HepG2 (cell line): ENCODE measurements around the gene RPS14. TPM values are rescaled to one million over a fixed set of nuclear protein-coding genes. Genes with fewer than 3 reads are reported as not detected.

Experiments used
- ATAC-seq: fragments of 200-7000 bp; cut with Tn5 transposase; 3 replicates; pipeline ENCODE4 v1.9.1; 2020; ENCODE audit warnings: mild to moderate bottlenecking, moderate library complexity
- BruUV-seq: library from RNA; stranded (reverse); fragments of 400-500 nt; replicated peaks from 2 replicates; lab custom pipeline; 2021; lab: Mats Ljungman, UMichigan
- CTCF ChIA-PET: fragments of 300-600 bp; formaldehyde crosslinking; extraction: SDS; loops from one replicate; lab custom pipeline; 2021; ENCODE audit warnings: low total read pairs, inconsistent platforms, low intra/inter-chr PET ratio; lab: Yijun Ruan, JAX
- POLR2A ChIA-PET: fragments of 350-600 bp; sonication (Branson Sonifier 250); formaldehyde crosslinking; loops from one replicate; lab custom pipeline; 2020; ENCODE audit warnings: antibody characterized with exemption, inconsistent platforms; lab: Yijun Ruan, JAX
- DNase-seq: peaks from one replicate; pipeline ENCODE4 v3.0.0-alpha.2; 2015; ENCODE audit warnings: low spot score
- FAIRE-seq: peaks from 3 replicates; lab custom pipeline; 2011; peaks lifted over from hg19 to GRCh38; lab: Jason Lieb, UNC
- H2AFZ ChIP-seq: one replicate; pipeline ENCODE4 v1.6.1; 2011; ENCODE audit warnings: low read length, inconsistent platforms
- H3K27ac ChIP-seq: fragments of 300-600 bp; 3 replicates; pipeline ENCODE4 v1.8.0; 2011; ENCODE audit warnings: mixed run types, mild to moderate bottlenecking, mixed read lengths, low read length, inconsistent platforms; ENCODE audit not compliant: insufficient read depth; ENCODE audit errors: extremely low read length
- H3K27me3 ChIP-seq, 2 experiments: fragments of 200-600 bp in 1 of 2; 2 replicates in 1 of 2; 3 replicates in 1 of 2; pipeline versions ENCODE4 v1.6.0 to v1.8.0; 2011; ENCODE audit warnings: low read length in 2 of 2, mild to moderate bottlenecking in 2 of 2, moderate library complexity in 2 of 2, inconsistent platforms in 1 of 2; ENCODE audit not compliant: insufficient read depth in 2 of 2, control insufficient read depth in 1 of 2
- H3K36me3 ChIP-seq, 2 experiments: fragments of 200-600 bp in 1 of 2; replicated peaks in 1 of 2; 2 replicates in 1 of 2; 3 replicates in 1 of 2; pipeline versions ENCODE4 v1.5.1 to v1.8.0; 2011; ENCODE audit warnings: low read length in 2 of 2, inconsistent platforms in 1 of 2; ENCODE audit not compliant: insufficient read depth in 2 of 2, control insufficient read depth in 1 of 2
- H3K4me1 ChIP-seq: 2 replicates; pipeline ENCODE4 v1.5.1; 2012; ENCODE audit warnings: low read length, inconsistent platforms; ENCODE audit not compliant: insufficient read depth
- H3K4me2 ChIP-seq: 2 replicates; pipeline ENCODE4 v1.6.0; 2011; ENCODE audit warnings: low read depth, low read length, inconsistent platforms
- H3K4me3 ChIP-seq, 3 experiments: fragments of 200-600 bp in 1 of 3; sonication (generic), shearing (Covaris generic) in 1 of 3; replicated peaks in 1 of 3; 2 replicates each; pipeline ENCODE4 v1.5.1; 2011 to 2016; ENCODE audit warnings: low read length in 3 of 3, inconsistent platforms in 2 of 3, low read depth in 2 of 3, mild to moderate bottlenecking in 2 of 3, control low read depth in 1 of 3, mixed read lengths in 1 of 3; ENCODE audit not compliant: insufficient read depth in 1 of 3
- H3K79me2 ChIP-seq: one replicate; pipeline ENCODE4 v1.6.1; 2011; ENCODE audit warnings: low read length, inconsistent platforms; ENCODE audit not compliant: insufficient read depth
- H3K9ac ChIP-seq: 2 replicates; pipeline ENCODE4 v1.6.0; 2011; ENCODE audit warnings: mild to moderate bottlenecking, low read depth, low read length, inconsistent platforms; ENCODE audit not compliant: insufficient read depth
- H3K9me3 ChIP-seq: 2 replicates; pipeline ENCODE4 v1.5.1; 2012; ENCODE audit warnings: mild to moderate bottlenecking, low read length
- H4K20me1 ChIP-seq: 2 replicates; pipeline ENCODE4 v1.6.0; 2011; ENCODE audit warnings: inconsistent platforms, mild to moderate bottlenecking, low read length, moderate library complexity; ENCODE audit not compliant: insufficient read depth
- ATF7 ChIP-seq, 2 experiments: fragments of 450-650 bp in 1 of 2; sonication (generic) in 1 of 2; formaldehyde crosslinking in 1 of 2; IDR thresholded peaks; 2 replicates each; pipeline versions ENCODE4 v1.4.0 to v1.6.1; 2016 to 2020; ENCODE audit warnings: antibody characterized with exemption in 1 of 2, mild to moderate bottlenecking in 1 of 2, missing genetic modification reagents in 1 of 2
- CHCHD3 ChIP-seq: sonication (generic); formaldehyde crosslinking; IDR thresholded peaks from 2 replicates; pipeline ENCODE4 v1.8.0; 2022; ENCODE audit warnings: mild to moderate bottlenecking, missing genetic modification reagents, moderate library complexity
- CREBL2 ChIP-seq: sonication (generic); formaldehyde crosslinking; IDR thresholded peaks from 2 replicates; pipeline ENCODE4 v1.8.1; 2023; ENCODE audit warnings: missing genetic modification reagents, mild to moderate bottlenecking, borderline replicate concordance
- FOXK1 ChIP-seq: sonication (generic); formaldehyde crosslinking; IDR thresholded peaks from 2 replicates; pipeline ENCODE4 v1.4.0; 2020; ENCODE audit warnings: low read depth, missing genetic modification reagents, borderline replicate concordance
- HNF4A ChIP-seq: sonication (generic); formaldehyde crosslinking; IDR thresholded peaks from 2 replicates; pipeline ENCODE4 v1.4.0; 2020; ENCODE audit warnings: missing genetic modification reagents
- REPIN1 ChIP-seq: sonication (generic); formaldehyde crosslinking; IDR thresholded peaks from 2 replicates; pipeline ENCODE4 v1.8.0; 2022; ENCODE audit warnings: missing genetic modification reagents, low read depth, mild to moderate bottlenecking, borderline replicate concordance
- SPEN ChIP-seq: sonication (generic); formaldehyde crosslinking; IDR thresholded peaks from 2 replicates; pipeline ENCODE4 v1.5.1; 2020; ENCODE audit warnings: low read depth, mild to moderate bottlenecking, missing genetic modification reagents
- SSRP1 ChIP-seq: IDR thresholded peaks from 2 replicates; pipeline ENCODE4 v1.6.1; 2016; ENCODE audit warnings: control low read depth
- ZBTB44 ChIP-seq: sonication (generic); formaldehyde crosslinking; IDR thresholded peaks from 2 replicates; pipeline ENCODE4 v1.4.0; 2020; ENCODE audit warnings: missing genetic modification reagents
- ZFYVE20 ChIP-seq: sonication (generic); formaldehyde crosslinking; IDR thresholded peaks from 2 replicates; pipeline ENCODE4 v1.8.0; 2023; ENCODE audit warnings: low read depth, mild to moderate bottlenecking, moderate library complexity, missing genetic modification reagents, borderline replicate concordance
- ZNF121 ChIP-seq: sonication (generic); formaldehyde crosslinking; IDR thresholded peaks from 2 replicates; pipeline ENCODE4 v1.5.0; 2020; ENCODE audit warnings: mild to moderate bottlenecking, missing genetic modification reagents
- ZNF441 ChIP-seq: sonication (generic); formaldehyde crosslinking; IDR thresholded peaks from 2 replicates; pipeline ENCODE4 v1.7.0; 2021; ENCODE audit warnings: missing genetic modification reagents, borderline replicate concordance
- ZNF496 ChIP-seq: sonication (generic); formaldehyde crosslinking; IDR thresholded peaks from 2 replicates; pipeline ENCODE4 v1.8.1; 2023; ENCODE audit warnings: mild to moderate bottlenecking, moderate library complexity, missing genetic modification reagents; ENCODE audit not compliant: insufficient replicate concordance
- ZSCAN12 ChIP-seq: sonication (generic); formaldehyde crosslinking; IDR thresholded peaks from 2 replicates; pipeline ENCODE4 v1.9.0; 2021; ENCODE audit warnings: mild to moderate bottlenecking, missing genetic modification reagents
- ZSCAN5A ChIP-seq: sonication (generic); formaldehyde crosslinking; IDR thresholded peaks from 2 replicates; pipeline ENCODE4 v1.8.0; 2022; ENCODE audit warnings: mild to moderate bottlenecking, missing genetic modification reagents, borderline replicate concordance
- WGBS: methylation state at CpG from one replicate; pipeline ENCODE4 v1.1.6; 2017; ENCODE audit warnings: low lambda C conversion rate; 5-methylcytosine and 5-hydroxymethylcytosine counted together
- in situ Hi-C: cut with HindIII; loops from 2 replicates; pipeline ENCODE4 v1.10.0; 2017; ENCODE audit warnings: low pct_unique_long_range_greater_than_20kb; ENCODE audit not compliant: extremely low pct_ligation_motif_present
- intact Hi-C: fragments of 100-400 bp; cut with micrococcal nuclease; formaldehyde crosslinking; loops from one replicate; pipeline ENCODE4 v1.10.0; 2022; ENCODE audit not compliant: unreplicated experiment
- polyA plus RNA-seq, 8 experiments: library from polyadenylated mRNA; depleted of rRNA in 3 of 8; stranded (reverse) in 7 of 8; unstranded in 1 of 8; fragments of >200 nt; fragmentation: Illumina TruSeq in 4 of 8; extraction: Trizol in 4 of 8; gene quantifications; 2 replicates each; pipeline versions ENCODE4 v1.2.1 to v1.2.3, GENCODE V29; 2011 to 2016; ENCODE audit warnings: low read depth in 4 of 8, missing spikeins in 1 of 8, mixed read lengths in 1 of 8; ENCODE audit not compliant: insufficient read depth in 1 of 8
- total RNA-seq, 5 experiments: library from RNA; depleted of rRNA; stranded (reverse); fragments of >200 nt; fragmentation: Illumina TruSeq; extraction: Trizol; gene quantifications; 2 replicates each; pipeline ENCODE4 v1.2.3, GENCODE V29; 2016; ENCODE audit warnings: low read depth in 1 of 5

RPS14 gene
- total and polyA plus RNA-seq, 2 of the 13 experiments (the other 11 are each of a cell fraction or from before 2014, with no cell fraction given): 2,116 to 3,295 TPM

- in situ Hi-C loops: no loop called here
- intact Hi-C loops: no loop called here
- H3K27ac ChIP-seq: no peak overlapping the region
- H4K20me1 ChIP-seq: peaks cover 61% of the 10 kb centered on the region
- no peak for FAIRE-seq
- TF ChIP-seq ZNF121: peak; percentile 85
- no peak for TF ChIP-seq HNF4A (CRISPR knock-in tag)
- H3K4me1 ChIP-seq: peaks cover 67% of the 10 kb centered on the region
- CTCF ChIA-PET: no interaction called here
- H2AFZ ChIP-seq: no peak overlapping the region
- no peak overlapping the region for H3K9ac ChIP-seq
- no peak for ATAC-seq
- no peak overlapping the region for H3K4me2 ChIP-seq
- H3K79me2 ChIP-seq: peaks cover 80% of the 10 kb centered on the region
- POLR2A ChIA-PET: interaction anchor here (2.0 kb wide), 1 partner anchor 26 kb away, joined by 6 read pairs; no protein-coding TSS in a partner anchor
- WGBS: 100% methylated on average over 1 of the region's 3 CpGs
- no peak overlapping the region for H3K4me3 ChIP-seq
- BruUV-seq: TSS peak; percentile 11
- no peaks in the 10 kb centered on the region for H3K9me3 ChIP-seq
- peaks cover 1 to 55% of the 10 kb centered on the region in 2 experiments; a peak in 3 of 5 replicates for H3K36me3 ChIP-seq
- H3K27me3 ChIP-seq: no peaks in the 10 kb centered on the region
- DNase-seq: no peak
Measured at GRCh38 chr5:150496098-150496497, 46.6 kb upstream of the RPS14 start.

GRCh38 chr5:150492621-150493020, 43.1 kb upstream of the RPS14 start:
- ATAC-seq: no peak
- ChIA-PET CTCF (no interaction called here), POLR2A (interaction anchor here (0.9 to 1.0 kb wide), 2 partner anchors 18 to 30 kb away, joined by 3 read pairs; no protein-coding TSS in a partner anchor)
- Histone ChIP-seq H4K20me1 (peaks cover 63% of the 10 kb centered on the region), H3K27ac (no peak overlapping the region), H3K9me3 (no peaks in the 10 kb centered on the region), H3K4me2 (no peak overlapping the region), H3K79me2 (peaks cover 80% of the 10 kb centered on the region), H3K36me3 (peaks cover 3 to 50% of the 10 kb centered on the region in 2 experiments; a peak in 3 of 5 replicates), H3K27me3 (no peaks in the 10 kb centered on the region), H3K4me1 (peaks cover 67% of the 10 kb centered on the region), H3K9ac (no peak overlapping the region), H2AFZ (no peak overlapping the region), H3K4me3 (no peak overlapping the region)
- in situ Hi-C loops (no loop called here), intact Hi-C loops (no loop called here)
- no TSS peak for BruUV-seq
- FAIRE-seq: no peak
- WGBS: 91% methylated on average over 3 of the region's 6 CpGs
- no peak for DNase-seq
- no peak for TF ChIP-seq CREBL2 (CRISPR knock-in tag)
- TF ChIP-seq SSRP1: no peak
- no peak for TF ChIP-seq ZSCAN12 (CRISPR knock-in tag)
- no peak for TF ChIP-seq SPEN (CRISPR knock-in tag)
- TF ChIP-seq ATF7 (IDR thresholded peaks at IDR 0.05): no peak
- TF ChIP-seq ATF7 (CRISPR knock-in tag; IDR thresholded peaks at IDR 0.05): no peak
- TF ChIP-seq FOXK1 (CRISPR knock-in tag): no peak
- no peak for TF ChIP-seq REPIN1
- TF ChIP-seq ZBTB44 (CRISPR knock-in tag): no peak
- TF ChIP-seq ZFYVE20: no peak
- no peak for TF ChIP-seq ZNF441
- TF ChIP-seq CHCHD3: no peak
- TF ChIP-seq ZSCAN5A (CRISPR knock-in tag): no peak
- TF ChIP-seq ZNF496 (CRISPR knock-in tag): no peak
